Esophagus muscularis mucosa (tissue), 4 donors: ENCODE data around the gene MT1X. TPM values are rescaled to one million over a fixed set of nuclear protein-coding genes. Genes with fewer than 3 reads are reported as not detected.

Experiments
- DNase-seq: peaks from one replicate; pipeline ENCODE4 v3.0.0-alpha.2; 2017; ENCODE audit errors: extremely low spot score
- H3K27ac ChIP-seq, 4 donors: fragments of 200-600 bp; sonication (generic); replicated peaks in 1 of 4; 1 replicate in 3 of 4; 2 replicates in 1 of 4; pipeline ENCODE4 v1.5.1; 2016 to 2019; ENCODE audit warnings: mild to moderate bottlenecking in 1 of 4
- H3K27me3 ChIP-seq, 4 donors: fragments of 200-600 bp; sonication (generic); one replicate each; pipeline versions ENCODE4 v1.5.1 to v1.6.0; 2016 to 2019
- H3K36me3 ChIP-seq, 4 donors: fragments of 200-600 bp; sonication (generic); one replicate each; pipeline ENCODE4 v1.5.1; 2016 to 2019
- H3K4me1 ChIP-seq, 4 donors: fragments of 200-600 bp; sonication (generic); one replicate each; pipeline ENCODE4 v1.5.1; 2016 to 2019
- H3K4me3 ChIP-seq, 4 donors: fragments of 200-600 bp; sonication (generic); 1 replicate in 2 of 4; 2 replicates in 2 of 4; pipeline ENCODE4 v1.5.1; 2016 to 2019; ENCODE audit warnings: mild to moderate bottlenecking in 4 of 4, moderate library complexity in 1 of 4
- H3K9me3 ChIP-seq, 4 donors: fragments of 200-600 bp; sonication (generic); 1 replicate in 3 of 4; 2 replicates in 1 of 4; pipeline ENCODE4 v1.5.1; 2016 to 2019
- CTCF ChIP-seq, 3 experiments: fragments of 200-600 bp in 2 of 3; fragments of 450-650 bp in 1 of 3; sonication (generic) in 2 of 3; IDR thresholded peaks; one replicate each; pipeline ENCODE4 v1.5.1; 2017 to 2019; ENCODE audit warnings: antibody characterized with exemption in 3 of 3, mild to moderate bottlenecking in 2 of 3, moderate library complexity in 1 of 3
- EP300 ChIP-seq: sonication (generic); formaldehyde crosslinking; IDR thresholded peaks from one replicate; pipeline ENCODE4 v1.6.1; 2017; ENCODE audit warnings: antibody characterized with exemption
- POLR2A ChIP-seq: fragments of 450-650 bp; IDR thresholded peaks from one replicate; pipeline ENCODE4 v1.6.1; 2017; ENCODE audit warnings: antibody characterized with exemption, moderate library complexity, mild to moderate bottlenecking, low read depth
- POLR2AphosphoS5 ChIP-seq, 2 donors: sonication (generic); formaldehyde crosslinking; IDR thresholded peaks; one replicate each; pipeline ENCODE4 v1.6.1; 2017; ENCODE audit warnings: antibody characterized with exemption in 2 of 2
- WGBS: methylation state at CpG from one replicate; pipeline ENCODE4 v1.1.5; 2018; 5-methylcytosine and 5-hydroxymethylcytosine counted together
- intact Hi-C: fragments of 100-400 bp; cut with DNase I; formaldehyde crosslinking; loops from one replicate; pipeline ENCODE4 v1.15.1; 2023
- total RNA-seq, 4 donors: library from RNA; depleted of rRNA; stranded (reverse); fragments of >200 nt; gene quantifications; one replicate each; pipeline versions ENCODE4 v1.1.0 to v1.2.1, GENCODE V29; 2016

MT1X gene
- total RNA-seq, 4 donors from 2014 or later, result 283 to 1,221 (median 512) TPM

DNA sequence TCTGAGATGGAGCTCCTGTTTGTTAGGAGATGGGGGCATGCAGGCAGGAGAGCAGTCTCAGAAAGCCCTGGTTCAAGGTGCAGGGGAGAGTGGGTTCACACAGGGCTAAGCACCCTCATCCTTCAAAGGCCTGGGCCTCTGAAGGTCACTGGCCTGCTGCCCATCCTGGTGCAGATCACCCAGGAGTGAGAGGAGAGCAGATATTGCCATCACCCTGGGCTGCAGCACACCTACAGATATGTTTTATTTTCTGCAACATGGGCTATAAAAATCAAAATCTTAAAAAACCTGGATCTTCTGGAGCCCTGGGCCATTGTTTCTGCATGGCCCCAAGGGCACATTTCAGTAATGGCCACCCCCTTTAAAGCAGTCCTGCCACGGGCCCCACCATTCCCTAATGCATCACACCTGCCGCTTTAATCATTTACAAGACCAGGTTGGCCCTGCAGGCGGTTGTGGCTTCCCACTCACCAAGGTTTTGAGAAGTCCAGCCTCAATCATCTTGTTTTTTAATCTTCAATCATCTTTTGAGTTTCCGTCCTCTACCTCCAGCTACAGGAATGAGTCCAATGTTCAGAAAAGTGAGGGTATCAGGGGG lies 27.3 kb downstream of the MT1X start:
- no peaks in the 10 kb centered on the region for H3K4me1 ChIP-seq
- no peak overlapping the region for H3K4me3 ChIP-seq
- H3K27me3 ChIP-seq, result no peaks in the 10 kb centered on the region
- TF ChIP-seq POLR2A (no peak), POLR2AphosphoS5 (IDR thresholded peaks at IDR 0.05) (no peak), CTCF (IDR thresholded peaks at IDR 0.05) (no peak), EP300 (no peak)
- no peak for DNase-seq
- intact Hi-C loops, result no loop called here
- WGBS, result 91% methylated on average over 4 of the region's 4 CpGs
- H3K27ac ChIP-seq, result no peak overlapping the region
- H3K9me3 ChIP-seq, result no peaks in the 10 kb centered on the region
- H3K36me3 ChIP-seq, result no peaks in the 10 kb centered on the region

DNA sequence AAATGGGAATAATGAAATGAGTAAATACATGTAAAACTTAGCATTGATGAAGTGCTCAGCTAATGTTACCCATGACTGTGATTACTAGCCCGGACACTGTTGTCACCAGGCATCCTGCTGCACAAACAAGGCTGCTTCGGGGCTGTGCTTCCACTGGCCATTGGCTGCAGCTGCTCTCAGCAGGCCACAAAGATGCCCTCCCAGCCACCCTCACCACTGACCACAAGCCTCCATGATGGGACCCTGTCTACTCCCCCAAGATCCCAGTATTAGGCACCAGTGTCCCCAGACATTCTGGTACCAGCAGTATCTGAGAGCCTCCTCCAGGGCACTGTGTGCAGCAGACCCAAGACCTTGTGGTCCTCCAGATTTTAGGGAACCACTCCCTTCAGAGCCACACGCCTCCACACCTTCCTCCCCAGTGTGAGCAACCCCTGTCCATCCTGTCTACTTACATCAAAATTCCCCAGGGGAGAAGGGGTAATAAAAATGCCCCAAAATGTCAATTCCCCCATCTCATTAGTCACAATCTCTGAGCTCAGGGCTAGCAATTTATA lies 28.0 kb downstream of the MT1X start:
- Histone ChIP-seq H3K27me3 (no peaks in the 10 kb centered on the region), H3K9me3 (no peaks in the 10 kb centered on the region), H3K4me1 (no peaks in the 10 kb centered on the region), H3K4me3 (no peak overlapping the region), H3K36me3 (no peaks in the 10 kb centered on the region), H3K27ac (no peak overlapping the region)
- intact Hi-C loops, result no loop called here
- DNase-seq, result no peak
- WGBS, result 78% methylated on average over 3 of the region's 3 CpGs
- TF ChIP-seq POLR2AphosphoS5 (IDR thresholded peaks at IDR 0.05), result no peak
- no peak for TF ChIP-seq CTCF (IDR thresholded peaks at IDR 0.05)
- TF ChIP-seq EP300, result no peak
- no peak for TF ChIP-seq POLR2A

GRCh38 chr16:56711862-56712261 lies 29.6 kb downstream of the MT1X start:
- no peak for DNase-seq
- Histone ChIP-seq H3K27ac (no peak overlapping the region), H3K9me3 (no peaks in the 10 kb centered on the region), H3K4me1 (no peaks in the 10 kb centered on the region), H3K4me3 (no peak overlapping the region), H3K27me3 (no peaks in the 10 kb centered on the region), H3K36me3 (no peaks in the 10 kb centered on the region)
- whole genome bisulfite sequencing, result 97% methylated on average over 2 of the region's 2 CpGs
- intact Hi-C loops, result no loop called here
- TF ChIP-seq POLR2AphosphoS5 (IDR thresholded peaks at IDR 0.05) (no peak), POLR2A (no peak), CTCF (IDR thresholded peaks at IDR 0.05) (no peak), EP300 (no peak)

- 92% methylated on average over 2 of the region's 2 CpGs for WGBS
- Histone ChIP-seq H3K27ac (no peak overlapping the region), H3K27me3 (peaks cover 0 to 4% (median 0%) of the 10 kb centered on the region in 4 donors), H3K36me3 (no peaks in the 10 kb centered on the region), H3K4me1 (no peaks in the 10 kb centered on the region), H3K4me3 (no peak overlapping the region), H3K9me3 (no peaks in the 10 kb centered on the region)
- DNase-seq, result no peak
- intact Hi-C loops, result no loop called here
- TF ChIP-seq POLR2A, result no peak
- TF ChIP-seq POLR2AphosphoS5 (IDR thresholded peaks at IDR 0.05), result no peak
- TF ChIP-seq CTCF (IDR thresholded peaks at IDR 0.05), result no peak
- TF ChIP-seq EP300, result no peak
Measured at GRCh38 chr16:56713794-56714193, 31.5 kb downstream of the MT1X start.

DNA sequence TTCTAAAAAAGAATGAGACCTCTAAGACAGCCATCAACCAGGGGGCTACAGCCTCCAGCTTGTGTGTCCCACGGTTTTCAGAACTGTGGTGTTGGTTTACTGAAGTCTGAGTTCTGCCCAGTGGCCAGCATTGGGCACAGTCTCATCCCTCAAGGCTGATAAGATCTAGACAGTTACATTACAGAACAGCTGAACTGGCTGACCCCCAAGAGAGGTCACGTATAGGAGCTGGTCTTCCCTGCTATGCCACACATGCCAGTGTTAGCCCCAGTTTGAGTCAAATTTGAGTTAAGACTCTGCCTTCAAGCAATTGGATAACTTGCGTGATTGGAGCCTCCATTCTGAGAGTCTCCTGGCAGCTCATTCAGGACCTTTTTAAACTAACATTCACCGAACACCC lies 32.9 kb downstream of the MT1X start:
- Histone ChIP-seq H3K4me1 (no peaks in the 10 kb centered on the region), H3K27me3 (peaks cover 0 to 4% (median 0%) of the 10 kb centered on the region in 4 donors), H3K4me3 (no peak overlapping the region), H3K36me3 (no peaks in the 10 kb centered on the region), H3K27ac (no peak overlapping the region), H3K9me3 (no peaks in the 10 kb centered on the region)
- TF ChIP-seq CTCF (IDR thresholded peaks at IDR 0.05), result no peak
- no peak for TF ChIP-seq POLR2A
- TF ChIP-seq EP300, result no peak
- TF ChIP-seq POLR2AphosphoS5 (IDR thresholded peaks at IDR 0.05), result no peak
- WGBS, result 83% methylated on average over 3 of the region's 4 CpGs
- DNase-seq, result no peak
- intact Hi-C loops, result no loop called here
